ENCODE results near the gene A1BG. TPM values are rescaled to one million over a fixed set of nuclear protein-coding genes. Genes with fewer than 3 reads are reported as not detected.

A1BG gene
- total and polyA plus RNA-seq, 2 of the 13 experiments (the other 11 are each of a cell fraction or from before 2014, with no cell fraction given), result 14.7 to 41.4 TPM

- 0 out of 2 replicates have a peak, but pooled peaks have one; percentile 22 for TF ChIP-seq ZNF362 (CRISPR knock-in tag; IDR thresholded peaks at IDR 0.05; ENCODE audit: borderline replicate concordance)
- TF ChIP-seq ZNF576 (CRISPR knock-in tag; IDR thresholded peaks at IDR 0.05), result no peak
- no peak for TF ChIP-seq NCOR1 (IDR thresholded peaks at IDR 0.05; ENCODE audit: borderline replicate concordance, low read length)
- TF ChIP-seq ZHX1 (CRISPR knock-in tag; IDR thresholded peaks at IDR 0.05; ENCODE audit: low read depth), result no peak
- TF ChIP-seq ZBTB1 (CRISPR knock-in tag; IDR thresholded peaks at IDR 0.05; ENCODE audit: borderline replicate concordance), result no peak
- TF ChIP-seq MAFK (conservative IDR thresholded peaks at IDR 0.05 in 1 of 2, IDR thresholded peaks at IDR 0.05 in 1 of 2; ENCODE audit: low read length in 2 of 2), result no peak
- TF ChIP-seq FOSL2 (CRISPR knock-in tag; IDR thresholded peaks at IDR 0.05), result peak; percentile 52; the same call in 1 of the 2 replicates
- TF ChIP-seq TFAP4 (IDR thresholded peaks at IDR 0.05; ENCODE audit: borderline replicate concordance, low read depth), result peak; percentile 39; the same call in 1 of the 2 replicates
- peak; percentile 96 for TF ChIP-seq ZNF350 (CRISPR knock-in tag; IDR thresholded peaks at IDR 0.05; ENCODE audit: borderline replicate concordance, low read depth)
- 0 out of 2 replicates have a peak, but pooled peaks have one; percentile 83 for TF ChIP-seq NR0B2 (CRISPR knock-in tag; IDR thresholded peaks at IDR 0.05)
- TF ChIP-seq BRD4 (CRISPR knock-in tag; IDR thresholded peaks at IDR 0.05), result 0 out of 2 replicates have a peak, but pooled peaks have one; percentile 57
- no peak; the same call in 1 of the 2 replicates for TF ChIP-seq SRY (CRISPR knock-in tag; IDR thresholded peaks at IDR 0.05)
- peak; percentile 49; the same call in 1 of the 2 replicates for TF ChIP-seq ZSCAN9 (CRISPR knock-in tag; IDR thresholded peaks at IDR 0.05; ENCODE audit: borderline replicate concordance)
- peak; percentile 80; the same call in 1 of the 2 replicates for TF ChIP-seq MXD1 (CRISPR knock-in tag; IDR thresholded peaks at IDR 0.05)
- TF ChIP-seq ZNF543 (CRISPR knock-in tag; IDR thresholded peaks at IDR 0.05), result no peak
- TF ChIP-seq NCOA2 (CRISPR knock-in tag; IDR thresholded peaks at IDR 0.05), result no peak
- TF ChIP-seq BRF2 (CRISPR knock-in tag; IDR thresholded peaks at IDR 0.05), result peak; percentile 47; the same call in 1 of the 2 replicates
- TF ChIP-seq MZF1 (CRISPR knock-in tag; IDR thresholded peaks at IDR 0.05; ENCODE audit: borderline replicate concordance), result no peak
- no peak for TF ChIP-seq ZSCAN29 (CRISPR knock-in tag; conservative IDR thresholded peaks at IDR 0.05)
- TF ChIP-seq ZNF34 (CRISPR knock-in tag; IDR thresholded peaks at IDR 0.05; ENCODE audit: borderline replicate concordance), result no peak
These were observed 48.0 kb downstream of the A1BG start, which contains the start of gene ERVK3-1 (continued) for GRCh38 chr19:58305065-58305931.
